OCI-M2 (cell line): Measurements from ENCODE around the gene PLEKHA1.

Experiments
- DNase-seq: peaks from one replicate; lab custom pipeline; 2025; ENCODE audit not compliant: unreplicated experiment; lab: John Stamatoyannopoulos, UW

PLEKHA1 gene

GRCh38 chr10:122346326-122346950 is 28.1 kb upstream of the PLEKHA1 start:
- no peak for DNase-seq

- no peak for DNase-seq
Measured at GRCh38 chr10:122347170-122347841, 27.2 kb upstream of the PLEKHA1 start.

- DNase-seq: no peak
Measured at GRCh38 chr10:122348512-122348911, 26.0 kb upstream of the PLEKHA1 start.

- DNase-seq: no peak
Measured at GRCh38 chr10:122348935-122349361, 25.6 kb upstream of the PLEKHA1 start.

GRCh38 chr10:122349758-122350369 is 24.6 kb upstream of the PLEKHA1 start:
- DNase-seq: no peak

GRCh38 chr10:122350893-122351292 is 23.6 kb upstream of the PLEKHA1 start:
- no peak for DNase-seq

- no peak for DNase-seq
Measured at GRCh38 chr10:122352817-122353525, 21.5 kb upstream of the PLEKHA1 start.

GRCh38 chr10:122354383-122354782 is 20.1 kb upstream of the PLEKHA1 start:
- DNase-seq: no peak

GRCh38 chr10:122357685-122358084 is 16.8 kb upstream of the PLEKHA1 start:
- DNase-seq: no peak

- DNase-seq: no peak
Measured at GRCh38 chr10:122359621-122360020, 14.9 kb upstream of the PLEKHA1 start.

GRCh38 chr10:122361046-122361445 is 13.5 kb upstream of the PLEKHA1 start:
- no peak for DNase-seq

- no peak for DNase-seq
Measured at GRCh38 chr10:122362031-122362592, 12.4 kb upstream of the PLEKHA1 start.

GRCh38 chr10:122362621-122363020 is 11.9 kb upstream of the PLEKHA1 start:
- DNase-seq: no peak

- no peak for DNase-seq
Measured at GRCh38 chr10:122363311-122363710, 11.2 kb upstream of the PLEKHA1 start.

- no peak for DNase-seq
Measured at GRCh38 chr10:122363722-122364463, 10.6 kb upstream of the PLEKHA1 start.

- DNase-seq: no peak
Measured at GRCh38 chr10:122368502-122369254, 5.8 kb upstream of the PLEKHA1 start.

- DNase-seq: no peak
Measured at GRCh38 chr10:122373108-122373507, 1.4 kb upstream of the PLEKHA1 start.

GRCh38 chr10:122373721-122374120 is 787 bp upstream of the PLEKHA1 start:
- no peak for DNase-seq

- no peak for DNase-seq
Measured at GRCh38 chr10:122374859-122375678, 561 bp downstream of the PLEKHA1 start.
